SK-N-SH (cell line): ENCODE results near the gene FEV. TPM values are rescaled to one million over a fixed set of nuclear protein-coding genes. Genes with fewer than 3 reads are reported as not detected.

Source experiments
- CTCF ChIA-PET: fragments of 300-600, 350-600 bp; formaldehyde crosslinking; extraction: SDS; loops from one replicate; lab custom pipeline; 2021; lab: Yijun Ruan, JAX
- POLR2A ChIA-PET: fragments of 350-600 bp; sonication (Branson Sonifier 250); formaldehyde crosslinking; extraction: SDS; loops from one replicate; lab custom pipeline; 2020; ENCODE audit warnings: antibody characterized with exemption, inconsistent platforms; lab: Yijun Ruan, JAX
- DNase-seq: peaks from one replicate; pipeline ENCODE4 v3.0.0; 2012
- H2AFZ ChIP-seq: fragments of 200-600 bp; sonication (generic); 2 replicates; pipeline ENCODE4 v1.8.1; 2016; ENCODE audit warnings: antibody characterized with exemption, mild to moderate bottlenecking, low read depth
- H3F3A ChIP-seq: fragments of 200-600 bp; sonication (generic); replicated peaks from 2 replicates; pipeline ENCODE3; 2016; ENCODE audit warnings: antibody characterized with exemption, mild to moderate bottlenecking; ENCODE audit not compliant: insufficient read depth
- H3K27ac ChIP-seq, 2 experiments: fragments of 200-500 bp in 1 of 2; fragments of 200-600 bp in 1 of 2; sonication (Bioruptor generic) in 1 of 2; sonication (generic), shearing (Covaris generic) in 1 of 2; 2 replicates each; pipeline versions ENCODE4 v1.5.1 to v1.6.1; 2014 to 2016; ENCODE audit warnings: low read depth in 2 of 2, inconsistent platforms in 1 of 2, low read length in 1 of 2, mild to moderate bottlenecking in 1 of 2, mixed read lengths in 1 of 2
- H3K27me3 ChIP-seq: fragments of 200-600 bp; sonication (generic), shearing (Covaris generic); 2 replicates; pipeline ENCODE4 v1.6.1; 2016; ENCODE audit warnings: mixed run types; ENCODE audit not compliant: insufficient read depth
- H3K36me3 ChIP-seq, 2 experiments: fragments of 200-500 bp in 1 of 2; fragments of 200-600 bp in 1 of 2; sonication (Bioruptor generic) in 1 of 2; sonication (generic) in 1 of 2; replicated peaks in 1 of 2; 2 replicates each; pipeline versions ENCODE3 to v1.5.1; 2014 to 2016; ENCODE audit warnings: low read length in 1 of 2, mild to moderate bottlenecking in 1 of 2; ENCODE audit not compliant: insufficient read depth in 2 of 2, control insufficient read depth in 1 of 2
- H3K4me1 ChIP-seq, 2 experiments: fragments of 200-500 bp in 1 of 2; fragments of 200-600 bp in 1 of 2; sonication (Bioruptor generic) in 1 of 2; sonication (generic), shearing (Covaris generic) in 1 of 2; 2 replicates each; pipeline versions ENCODE4 v1.5.1 to v1.6.1; 2014 to 2016; ENCODE audit warnings: low read depth in 1 of 2, low read length in 1 of 2, mixed run types in 1 of 2; ENCODE audit not compliant: insufficient read depth in 2 of 2, control insufficient read depth in 1 of 2
- H3K4me2 ChIP-seq: fragments of 200-600 bp; sonication (generic), shearing (Covaris generic); 2 replicates; pipeline ENCODE4 v1.6.1; 2017; ENCODE audit warnings: mixed run types
- H3K4me3 ChIP-seq, 2 experiments: fragments of 200-500 bp in 1 of 2; fragments of 200-600 bp in 1 of 2; sonication (Bioruptor generic) in 1 of 2; sonication (generic), shearing (Covaris generic) in 1 of 2; 2 replicates each; pipeline versions ENCODE4 v1.5.1 to v1.8.1; 2014 to 2016; ENCODE audit warnings: low read depth in 2 of 2, inconsistent platforms in 1 of 2, low read length in 1 of 2, mild to moderate bottlenecking in 1 of 2, mixed read lengths in 1 of 2, moderate library complexity in 1 of 2
- H3K79me2 ChIP-seq: fragments of 200-600 bp; sonication (generic); 2 replicates; pipeline ENCODE4 v1.8.1; 2017; ENCODE audit warnings: mild to moderate bottlenecking; ENCODE audit not compliant: insufficient read depth
- H3K9ac ChIP-seq: fragments of 200-600 bp; sonication (generic); 2 replicates; pipeline ENCODE4 v1.6.1; 2017; ENCODE audit warnings: mixed run types
- H3K9me2 ChIP-seq: fragments of 200-600 bp; sonication (generic); 2 replicates; pipeline ENCODE4 v1.6.1; 2017; ENCODE audit warnings: mixed run types
- H3K9me3 ChIP-seq: fragments of 200-600 bp; sonication (generic); 2 replicates; pipeline ENCODE4 v1.6.1; 2017; ENCODE audit warnings: mixed run types, mild to moderate bottlenecking, moderate library complexity
- H4K20me1 ChIP-seq: fragments of 200-600 bp; sonication (generic); 2 replicates; pipeline ENCODE4 v1.6.1; 2017; ENCODE audit warnings: mild to moderate bottlenecking, mixed run types; ENCODE audit not compliant: insufficient read depth
- CHD2 ChIP-seq: fragments of 150-350 bp; IDR thresholded peaks from 2 replicates; pipeline ENCODE4 v1.6.1; 2018; ENCODE audit warnings: low read length; ENCODE audit not compliant: partially characterized antibody
- EP300 ChIP-seq, 2 experiments: IDR thresholded peaks; 2 replicates each; pipeline versions ENCODE4 v1.4.0 to v1.6.1; 2012; ENCODE audit warnings: borderline replicate concordance in 1 of 2, low read depth in 1 of 2, low read length in 1 of 2
- FOSL2 ChIP-seq: IDR thresholded peaks from 2 replicates; pipeline ENCODE4 v1.4.0; 2012; ENCODE audit warnings: low read depth, mild to moderate bottlenecking, moderate library complexity, borderline replicate concordance
- FOXM1 ChIP-seq: IDR thresholded peaks from 2 replicates; pipeline ENCODE4 v1.4.0; 2012; ENCODE audit warnings: low read depth, mild to moderate bottlenecking
- GATA2 ChIP-seq: sonication (generic); formaldehyde crosslinking; IDR thresholded peaks from 2 replicates; pipeline ENCODE4 v1.5.0; 2020; ENCODE audit warnings: mild to moderate bottlenecking, missing genetic modification reagents
- MEF2A ChIP-seq: IDR thresholded peaks from 2 replicates; pipeline ENCODE4 v1.4.0; 2012; ENCODE audit warnings: low read depth, borderline replicate concordance
- MXI1 ChIP-seq: IDR thresholded peaks from 2 replicates; pipeline ENCODE4 v1.6.1; 2012; ENCODE audit warnings: mild to moderate bottlenecking, low read depth, low read length, improper control_type of control experiment
- NFIC ChIP-seq: IDR thresholded peaks from 2 replicates; pipeline ENCODE4 v1.4.0; 2012; ENCODE audit warnings: borderline replicate concordance
- POLR2AphosphoS5 ChIP-seq: IDR thresholded peaks from 2 replicates; pipeline ENCODE4 v1.6.1; 2012; ENCODE audit warnings: low read depth, low read length
- RXRA ChIP-seq: IDR thresholded peaks from 2 replicates; pipeline ENCODE4 v1.4.0; 2012; ENCODE audit warnings: low read depth, mild to moderate bottlenecking, borderline replicate concordance
- SIN3A ChIP-seq: IDR thresholded peaks from 2 replicates; pipeline ENCODE4 v1.6.1; 2012; ENCODE audit warnings: low read depth, mild to moderate bottlenecking, low read length, moderate library complexity, borderline replicate concordance
- SMC3 ChIP-seq: IDR thresholded peaks from 2 replicates; pipeline ENCODE4 v1.6.1; 2012; ENCODE audit warnings: low read depth, low read length, improper control_type of control experiment
- TAF1 ChIP-seq: IDR thresholded peaks from 2 replicates; pipeline ENCODE4 v1.6.1; 2012; ENCODE audit warnings: low read depth, mild to moderate bottlenecking, low read length, moderate library complexity, borderline replicate concordance
- USF1 ChIP-seq: IDR thresholded peaks from 2 replicates; pipeline ENCODE4 v1.4.0; 2012; ENCODE audit warnings: low read depth, borderline replicate concordance
- YY1 ChIP-seq: IDR thresholded peaks from 2 replicates; pipeline ENCODE4 v1.4.0; 2012; ENCODE audit warnings: low read depth, mild to moderate bottlenecking
- ZBTB33 ChIP-seq: IDR thresholded peaks from 2 replicates; pipeline ENCODE4 v1.4.0; 2012; ENCODE audit warnings: low read depth, borderline replicate concordance
- WGBS: methylation state at CpG from one replicate; pipeline ENCODE4 v1.1.6; 2017; ENCODE audit warnings: low lambda C conversion rate; 5-methylcytosine and 5-hydroxymethylcytosine counted together
- polyA plus RNA-seq, 3 experiments: library from polyadenylated mRNA; depleted of rRNA; stranded (reverse); fragments of >200 nt; gene quantifications; 2 replicates each; pipeline ENCODE4 v1.2.3, GENCODE V29; 2012
- TF ChIP-seq, protein P1 (sequence below): IDR thresholded peaks from 2 replicates; pipeline ENCODE4 v1.4.0; 2012; ENCODE audit warnings: low read depth
- TF ChIP-seq, protein P2 (sequence below): fragments of 150-350 bp; IDR thresholded peaks from 2 replicates; pipeline ENCODE4 v1.6.1; 2017; ENCODE audit warnings: antibody characterized with exemption, low read length, low read depth, borderline replicate concordance
- TF ChIP-seq, protein P3 (sequence below): fragments of 150-350 bp; IDR thresholded peaks from 2 replicates; pipeline ENCODE4 v1.6.1; 2016; ENCODE audit warnings: mild to moderate bottlenecking, low read depth, low read length

Gene FEV
- polyA plus RNA-seq, 1 of the 3 experiments (the other 2 are of a cell fraction) = 0.53 TPM

GRCh38 chr2:219003979-219004378 lies 19.0 kb upstream of the FEV start:
- 86% methylated on average over 3 of the region's 3 CpGs for WGBS
- CTCF ChIA-PET = interaction anchor here (0.9 to 12.8 kb wide), 19 partner anchors 10 to 385 kb away, joined by 3 to 258 read pairs (median 14); partner anchors contain the start of genes CFAP65, CRYBA2 and FEV

DNA sequence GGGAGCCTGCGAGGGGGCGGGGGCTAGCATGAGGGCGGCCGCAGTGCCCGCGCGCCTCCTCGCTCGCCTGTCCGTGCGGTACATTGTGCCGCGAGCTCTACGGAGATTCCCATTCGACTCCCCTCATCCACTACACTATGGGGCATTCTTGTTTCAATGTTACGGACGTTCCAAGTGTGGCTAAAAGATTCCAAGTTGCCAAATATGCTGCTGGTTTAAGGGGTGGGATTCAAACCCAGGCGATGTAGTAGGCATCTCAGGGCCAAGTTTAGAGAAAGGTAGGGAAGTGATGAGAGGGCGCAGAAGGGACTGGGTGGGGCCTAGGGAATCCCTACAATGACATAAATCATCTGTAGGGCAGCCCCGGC lies 18.3 kb upstream of the FEV start:
- POLR2A ChIA-PET = interaction anchor here (0.8 to 2.4 kb wide), 6 partner anchors 10 to 172 kb away, joined by 3 to 9 read pairs (median 6); partner anchors contain the start of genes CRYBA2 and FEV
- peak; percentile 96 for DNase-seq
- Histone ChIP-seq H3K4me3 (peak overlapping the region; percentile 51 to 54), H3K36me3 (no peaks in the 10 kb centered on the region), H3K79me2 (no peaks in the 10 kb centered on the region), H4K20me1 (no peaks in the 10 kb centered on the region), H3K9me3 (no peaks in the 10 kb centered on the region), H3K27ac (peak overlapping the region in 1 of 2 experiments; percentile 99; a peak in 2 of 4 replicates), H3K9ac (no peak overlapping the region), H3K27me3 (peaks cover 18% of the 10 kb centered on the region; the same call in 1 of the 2 replicates), H3K9me2 (no peaks in the 10 kb centered on the region), H3K4me1 (peaks cover 0 to 54% of the 10 kb centered on the region in 2 experiments; a peak in 2 of 4 replicates), H3K4me2 (peak overlapping the region; percentile 56; the same call in 1 of the 2 replicates), H3F3A (no peaks in the 10 kb centered on the region), H2AFZ (peak overlapping the region; percentile 37; the same call in 1 of the 2 replicates)
- WGBS = 16% methylated on average over 20 of the region's 20 CpGs
- CTCF ChIA-PET = interaction anchor here (0.8 to 12.8 kb wide), 31 partner anchors 9 to 292 kb away, joined by 3 to 258 read pairs (median 11); partner anchors contain the start of genes CFAP65, CRYBA2 and FEV
- no peak for TF ChIP-seq CHD2
- TF ChIP-seq SIN3A = no peak
- TF ChIP-seq FOXM1 = no peak
- TF ChIP-seq SMC3 = no peak
- TF ChIP-seq EP300 (IDR thresholded peaks at IDR 0.05; ENCODE audit: borderline replicate concordance in 1 of 2, low read depth in 1 of 2, low read length in 1 of 2) = no peak; a peak in 1 of 4 replicates
- no peak for TF ChIP-seq USF1
- no peak for TF ChIP-seq YY1
- TF ChIP-seq POLR2AphosphoS5 = no peak
- peak; percentile 55; the same call in 1 of the 2 replicates for TF ChIP-seq MXI1
- no peak for TF ChIP-seq NFIC
- TF ChIP-seq ZBTB33 = no peak
- no peak for TF ChIP-seq GATA2

More at GRCh38 chr2:219003979-219004378, 19.0 kb upstream of the FEV start:
- Histone ChIP-seq H3K27ac (no peak overlapping the region), H3K9me2 (no peaks in the 10 kb centered on the region), H3K4me2 (no peak overlapping the region), H3F3A (no peaks in the 10 kb centered on the region), H3K27me3 (peaks cover 18% of the 10 kb centered on the region; the same call in 1 of the 2 replicates), H3K4me1 (peaks cover 0 to 47% of the 10 kb centered on the region in 2 experiments; a peak in 2 of 4 replicates), H2AFZ (no peak overlapping the region), H3K79me2 (no peaks in the 10 kb centered on the region), H3K9me3 (no peaks in the 10 kb centered on the region), H3K9ac (no peak overlapping the region), H3K4me3 (no peak overlapping the region), H3K36me3 (no peaks in the 10 kb centered on the region), H4K20me1 (no peaks in the 10 kb centered on the region)
- POLR2A ChIA-PET = no interaction called here
- no peak for TF ChIP-seq NFIC
- no peak for TF ChIP-seq RXRA
- TF ChIP-seq SIN3A = no peak
- no peak for TF ChIP-seq TAF1
- no peak for TF ChIP-seq USF1
- TF ChIP-seq, protein P1, sequence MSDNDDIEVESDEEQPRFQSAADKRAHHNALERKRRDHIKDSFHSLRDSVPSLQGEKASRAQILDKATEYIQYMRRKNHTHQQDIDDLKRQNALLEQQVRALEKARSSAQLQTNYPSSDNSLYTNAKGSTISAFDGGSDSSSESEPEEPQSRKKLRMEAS = no peak
- TF ChIP-seq, protein P2, sequence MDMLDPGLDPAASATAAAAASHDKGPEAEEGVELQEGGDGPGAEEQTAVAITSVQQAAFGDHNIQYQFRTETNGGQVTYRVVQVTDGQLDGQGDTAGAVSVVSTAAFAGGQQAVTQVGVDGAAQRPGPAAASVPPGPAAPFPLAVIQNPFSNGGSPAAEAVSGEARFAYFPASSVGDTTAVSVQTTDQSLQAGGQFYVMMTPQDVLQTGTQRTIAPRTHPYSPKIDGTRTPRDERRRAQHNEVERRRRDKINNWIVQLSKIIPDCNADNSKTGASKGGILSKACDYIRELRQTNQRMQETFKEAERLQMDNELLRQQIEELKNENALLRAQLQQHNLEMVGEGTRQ = no peak
- TF ChIP-seq FOSL2 = no peak
- TF ChIP-seq, protein P3, sequence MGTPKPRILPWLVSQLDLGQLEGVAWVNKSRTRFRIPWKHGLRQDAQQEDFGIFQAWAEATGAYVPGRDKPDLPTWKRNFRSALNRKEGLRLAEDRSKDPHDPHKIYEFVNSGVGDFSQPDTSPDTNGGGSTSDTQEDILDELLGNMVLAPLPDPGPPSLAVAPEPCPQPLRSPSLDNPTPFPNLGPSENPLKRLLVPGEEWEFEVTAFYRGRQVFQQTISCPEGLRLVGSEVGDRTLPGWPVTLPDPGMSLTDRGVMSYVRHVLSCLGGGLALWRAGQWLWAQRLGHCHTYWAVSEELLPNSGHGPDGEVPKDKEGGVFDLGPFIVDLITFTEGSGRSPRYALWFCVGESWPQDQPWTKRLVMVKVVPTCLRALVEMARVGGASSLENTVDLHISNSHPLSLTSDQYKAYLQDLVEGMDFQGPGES = no peak
- TF ChIP-seq MEF2A = no peak
- TF ChIP-seq MXI1 = no peak
- DNase-seq = no peak
